Motor neuron (in vitro differentiated cells): ENCODE results near the gene FHIT. TPM values are rescaled to one million over a fixed set of nuclear protein-coding genes. Genes with fewer than 3 reads are reported as not detected.

Source experiments
- ATAC-seq, 8 experiments: fragments of 200-7000 bp; cut with Tn5 transposase; replicated peaks in 6 of 8; 2 replicates each; pipeline ENCODE4 v1.8.0; 2021; ENCODE audit warnings: mild to moderate bottlenecking in 8 of 8, moderate library complexity in 8 of 8
- H3K27ac ChIP-seq, 2 donors: fragments of 250-450 bp; sonication (Bioruptor Pico); 2 replicates each; pipeline ENCODE4 v1.9.0; 2021; ENCODE audit warnings: antibody characterized with exemption in 2 of 2, mild to moderate bottlenecking in 2 of 2, moderate library complexity in 1 of 2
- H3K4me1 ChIP-seq, 2 donors: fragments of 250-450 bp; sonication (Bioruptor Pico); replicated peaks in 1 of 2; 2 replicates each; pipeline ENCODE4 v1.6.1; 2021; ENCODE audit warnings: antibody characterized with exemption in 2 of 2, mild to moderate bottlenecking in 2 of 2, moderate library complexity in 1 of 2
- H3K4me3 ChIP-seq, 5 donors: fragments of 250-450 bp; sonication (Bioruptor Pico); 2 replicates each; pipeline ENCODE4 v1.9.0; 2021; ENCODE audit warnings: antibody characterized with exemption in 5 of 5, mild to moderate bottlenecking in 5 of 5, moderate library complexity in 4 of 5
- WGBS, 10 experiments: fragments of 450-650 bp; shearing (Covaris generic); methylation state at CpG; one replicate each; pipeline ENCODE4 v1.0.0; 2022; 5-methylcytosine and 5-hydroxymethylcytosine counted together
- in situ Hi-C, 9 experiments: fragments of 400-800 bp; cut with MboI; loops; one replicate each; pipeline ENCODE4 v1.15.0; 2021; ENCODE audit warnings: low sequenced_read_pairs in 9 of 9, low pct_unique_long_range_greater_than_20kb in 2 of 9; ENCODE audit not compliant: unreplicated experiment in 9 of 9
- total RNA-seq, 8 experiments: library from RNA; unstranded; fragments of 300-600 nt; gene quantifications; 2 replicates each; pipeline versions ENCODE4 v1.2.3 to v1.2.4, GENCODE V29; 2022

FHIT gene
- total RNA-seq, 8 experiments from 2014 or later: 1.6 to 25.1 (median 12.1) TPM

DNA sequence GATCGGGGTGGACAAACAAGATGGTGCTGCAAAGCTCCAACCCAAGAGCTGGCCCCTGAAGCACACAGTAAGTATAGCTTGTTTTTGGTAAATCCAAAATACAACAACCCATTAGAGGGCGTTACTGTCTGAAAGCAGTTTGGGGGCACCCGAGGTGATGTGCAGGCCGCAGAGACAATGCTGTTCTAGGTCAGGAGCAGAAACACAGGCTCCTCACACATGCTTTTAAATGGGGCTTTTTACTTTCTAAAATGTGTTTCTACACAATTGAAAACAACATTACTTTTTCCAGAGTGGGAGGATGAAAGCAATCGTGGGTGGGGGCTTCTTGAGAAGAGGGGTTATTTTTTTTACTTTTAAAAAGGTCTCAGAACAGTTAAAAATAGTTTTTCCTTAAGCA lies 1172.2 kb downstream of the FHIT start:
- WGBS, 10 experiments: 0 to 66% (median 48%) methylated on average over 1 to 5 of the region's 5 CpGs; no CpG with 5 or more reads in 1 of the 10 experiments
- in situ Hi-C loops: no loop called here
- ATAC-seq: no peak
- H3K27ac ChIP-seq: no peak overlapping the region
- no peaks in the 10 kb centered on the region for H3K4me1 ChIP-seq
- no peak overlapping the region for H3K4me3 ChIP-seq

DNA sequence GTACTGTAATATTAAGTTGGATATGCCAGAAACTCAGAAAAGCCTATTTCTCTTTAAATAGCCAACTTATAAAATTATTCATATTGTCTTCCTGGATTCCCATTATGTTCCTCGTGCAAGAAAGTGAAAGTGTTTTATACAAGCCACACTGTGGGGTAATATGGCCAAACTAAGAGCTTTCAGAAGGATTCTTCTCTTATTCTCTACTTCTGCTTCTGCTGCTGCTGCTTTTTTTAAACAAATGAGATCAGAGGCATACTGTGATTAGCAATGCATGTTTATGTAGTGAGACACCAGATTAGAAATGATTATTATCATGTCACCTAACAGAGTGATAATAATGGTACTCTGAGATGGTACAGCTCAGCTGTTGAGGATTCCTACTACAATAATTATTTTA lies 1174.9 kb downstream of the FHIT start:
- peak in 6 of 8 experiments; percentile 11 to 83 (median 22) for ATAC-seq
- Histone ChIP-seq H3K4me3 (no peak overlapping the region), H3K4me1 (no peaks in the 10 kb centered on the region), H3K27ac (no peak overlapping the region)
- in situ Hi-C loops: no loop called here
- 0 to 92% (median 68%) methylated on average over 1 of the region's 1 CpG; no CpG with 5 or more reads in 2 of the 10 experiments for WGBS, 10 experiments

DNA sequence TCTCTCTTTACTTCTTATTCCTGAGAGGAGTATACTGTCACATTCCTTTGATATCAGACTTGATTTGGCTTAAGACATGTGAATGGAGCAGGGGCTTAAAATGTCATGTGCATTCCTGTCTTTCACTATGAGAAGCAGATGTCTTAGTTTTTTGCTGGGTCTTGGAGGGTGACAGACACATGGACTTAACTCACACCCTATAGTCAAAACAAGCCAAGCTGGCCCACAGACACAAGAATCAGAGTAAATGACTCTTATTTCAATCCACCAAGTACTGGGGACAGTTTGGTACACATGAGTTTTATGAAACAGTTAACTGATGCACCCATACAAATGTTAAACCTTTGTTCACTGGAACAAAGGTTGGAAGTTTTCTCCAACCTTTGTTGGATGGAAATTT lies 1177.3 kb downstream of the FHIT start:
- Histone ChIP-seq H3K27ac (no peak overlapping the region), H3K4me3 (no peak overlapping the region), H3K4me1 (no peaks in the 10 kb centered on the region)
- in situ Hi-C loops: no loop called here
- ATAC-seq: no peak

DNA sequence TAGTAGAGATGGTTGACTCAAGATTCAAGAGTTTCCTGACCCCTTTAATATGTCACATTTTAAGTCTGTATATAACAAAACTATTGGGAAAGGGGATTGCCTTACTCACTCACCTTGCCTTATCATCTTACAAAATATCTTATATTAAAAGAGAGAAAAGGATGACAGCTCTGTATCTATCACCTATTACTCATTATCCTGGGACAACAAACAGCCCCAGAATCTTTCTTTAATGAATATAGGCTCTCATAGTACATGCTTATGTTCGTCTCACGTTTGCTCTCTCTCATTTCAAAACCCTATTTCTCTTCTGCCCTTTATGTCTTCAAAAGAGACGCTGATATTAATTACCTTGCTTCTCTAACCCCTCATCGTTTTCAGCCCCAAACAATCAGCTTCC lies 1178.0 kb downstream of the FHIT start:
- in situ Hi-C loops: no loop called here
- H3K4me3 ChIP-seq: no peak overlapping the region
- H3K27ac ChIP-seq: no peak overlapping the region
- 11 to 100% (median 79%) methylated on average over 1 to 4 of the region's 4 CpGs for WGBS, 10 experiments
- no peaks in the 10 kb centered on the region for H3K4me1 ChIP-seq
- ATAC-seq: no peak

DNA sequence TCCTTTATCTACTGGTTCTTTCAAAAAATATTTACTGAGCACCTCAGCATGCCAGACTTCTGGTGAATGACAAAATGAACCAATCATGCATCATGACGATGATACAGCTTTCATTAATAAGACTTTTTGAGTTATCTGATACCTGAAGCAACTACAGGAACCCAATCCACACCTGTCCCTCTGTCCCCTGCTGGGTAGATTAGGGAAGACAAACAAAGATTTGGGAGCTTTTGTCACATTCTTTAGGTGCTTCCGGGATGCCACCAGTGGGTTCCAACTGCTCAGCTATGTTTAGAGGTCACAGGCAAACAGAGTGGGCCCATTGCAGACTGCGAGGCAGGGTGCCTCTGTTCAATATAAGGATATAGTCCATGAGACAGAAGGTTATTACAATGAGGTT lies 1180.9 kb downstream of the FHIT start:
- ATAC-seq: no peak
- Histone ChIP-seq H3K4me1 (no peaks in the 10 kb centered on the region), H3K4me3 (no peak overlapping the region), H3K27ac (no peak overlapping the region)
- in situ Hi-C loops: no loop called here
- 37 to 100% (median 80%) methylated on average over 1 to 3 of the region's 3 CpGs; no CpG with 5 or more reads in 5 of the 10 experiments for WGBS, 10 experiments

DNA sequence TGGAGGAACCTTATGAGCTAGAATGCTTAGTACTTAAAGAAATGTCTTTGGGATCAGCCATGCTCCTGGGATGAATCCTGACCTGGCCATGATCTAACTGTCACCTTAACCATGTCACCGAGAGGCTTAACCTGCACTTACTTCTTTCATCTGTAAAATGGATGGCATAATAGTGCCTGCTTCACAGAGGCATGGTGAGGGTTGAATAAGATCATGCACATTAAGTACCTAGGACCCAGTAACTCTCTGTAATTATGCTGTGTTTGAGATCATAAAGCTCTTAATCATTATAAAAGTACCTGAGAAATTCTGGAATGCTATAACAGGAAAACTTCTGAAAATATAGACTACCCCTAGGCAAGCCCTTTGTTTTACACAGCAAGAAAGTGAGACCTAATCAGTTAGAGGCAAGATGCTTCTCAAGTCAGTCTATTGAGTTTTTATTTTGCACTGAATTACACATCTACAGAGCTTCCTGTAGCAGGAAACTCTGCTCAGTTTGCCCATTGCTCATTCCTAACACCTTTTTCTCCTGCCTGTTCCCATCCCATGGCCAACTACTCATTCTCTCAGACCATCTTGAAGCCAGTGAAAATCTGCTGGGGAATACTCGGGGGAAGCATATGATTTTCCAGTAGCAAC lies 1185.9 kb downstream of the FHIT start:
- Histone ChIP-seq H3K4me3 (no peak overlapping the region), H3K27ac (no peak overlapping the region), H3K4me1 (no peaks in the 10 kb centered on the region)
- peak in 1 of 8 experiments; percentile 7 for ATAC-seq
- in situ Hi-C loops: no loop called here
- 0 to 100% (median 60%) methylated on average over 1 of the region's 2 CpGs; no CpG with 5 or more reads in 3 of the 10 experiments for WGBS, 10 experiments

DNA sequence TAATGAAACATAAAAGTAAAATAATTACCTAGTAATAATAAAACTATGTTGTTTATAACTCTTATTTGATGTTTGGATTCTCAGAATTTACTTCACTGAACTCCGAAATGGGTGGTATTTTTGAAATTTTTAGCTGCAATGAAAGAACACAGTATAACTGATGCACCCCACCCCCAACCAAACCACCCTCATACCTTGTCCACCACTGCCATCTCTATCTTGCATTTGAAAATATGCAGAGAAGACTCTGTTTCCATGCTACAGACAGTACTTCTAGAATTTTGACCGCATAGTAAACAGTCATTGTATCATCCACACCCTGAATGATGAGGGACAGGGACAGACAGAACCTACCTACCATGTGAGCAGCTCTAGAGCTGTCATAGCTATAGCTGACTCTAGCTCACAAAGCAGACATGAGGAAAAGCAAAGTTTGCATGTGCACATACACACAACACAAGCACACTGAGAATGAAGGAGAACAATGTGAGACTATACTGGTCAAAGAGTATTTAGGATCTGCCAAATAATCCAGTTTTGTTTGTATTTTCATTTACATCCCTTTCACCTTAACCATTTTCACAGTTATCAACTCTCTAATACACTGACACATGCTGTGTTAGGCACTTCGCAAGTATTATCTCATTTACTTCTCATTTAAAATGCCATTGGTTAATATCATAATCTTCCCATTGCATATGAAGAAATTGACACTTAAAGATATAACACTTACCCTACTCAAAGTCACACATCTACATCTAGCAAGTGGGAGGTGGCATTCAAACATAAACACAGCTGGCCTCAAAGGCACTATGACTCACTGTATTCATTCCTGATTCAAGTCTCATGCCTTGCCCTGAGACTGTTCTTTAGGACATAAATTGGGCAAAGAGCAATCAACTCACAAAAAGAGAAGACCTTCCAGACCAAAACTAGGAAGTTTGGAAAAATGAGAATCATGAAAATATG lies 1186.8 kb downstream of the FHIT start:
- no peak overlapping the region for H3K27ac ChIP-seq
- 52 to 100% (median 91%) methylated on average over 1 to 3 of the region's 3 CpGs; no CpG with 5 or more reads in 2 of the 10 experiments for WGBS, 10 experiments
- no peak overlapping the region for H3K4me3 ChIP-seq
- ATAC-seq: peak in 5 of 8 experiments; percentile 42 to 96 (median 86)
- no peaks in the 10 kb centered on the region for H3K4me1 ChIP-seq
- in situ Hi-C loops: no loop called here

DNA sequence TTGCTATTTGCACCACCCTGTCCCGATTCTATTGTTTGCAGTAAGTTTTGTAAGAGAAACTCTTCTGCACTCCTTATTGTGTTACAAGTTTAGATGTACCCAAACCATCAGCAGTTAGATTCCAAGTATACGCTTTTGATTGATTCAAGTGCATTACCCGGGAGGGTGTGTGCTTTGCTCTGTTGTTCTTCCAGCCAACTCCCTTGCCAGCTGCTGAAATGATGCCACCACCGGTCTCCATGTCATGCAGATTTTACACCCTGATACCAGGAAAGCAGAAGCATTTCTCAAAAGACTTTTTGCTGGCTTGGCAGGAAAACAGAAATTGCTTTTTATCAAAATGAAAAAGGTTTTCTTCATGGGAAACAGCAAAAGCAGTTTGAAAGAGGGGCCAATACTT lies 1194.8 kb downstream of the FHIT start:
- H3K4me3 ChIP-seq: no peak overlapping the region
- no peak for ATAC-seq
- no peak overlapping the region for H3K27ac ChIP-seq
- 8 to 100% (median 80%) methylated on average over 1 to 3 of the region's 4 CpGs; no CpG with 5 or more reads in 1 of the 10 experiments for WGBS, 10 experiments
- in situ Hi-C loops: no loop called here
- H3K4me1 ChIP-seq: no peaks in the 10 kb centered on the region

DNA sequence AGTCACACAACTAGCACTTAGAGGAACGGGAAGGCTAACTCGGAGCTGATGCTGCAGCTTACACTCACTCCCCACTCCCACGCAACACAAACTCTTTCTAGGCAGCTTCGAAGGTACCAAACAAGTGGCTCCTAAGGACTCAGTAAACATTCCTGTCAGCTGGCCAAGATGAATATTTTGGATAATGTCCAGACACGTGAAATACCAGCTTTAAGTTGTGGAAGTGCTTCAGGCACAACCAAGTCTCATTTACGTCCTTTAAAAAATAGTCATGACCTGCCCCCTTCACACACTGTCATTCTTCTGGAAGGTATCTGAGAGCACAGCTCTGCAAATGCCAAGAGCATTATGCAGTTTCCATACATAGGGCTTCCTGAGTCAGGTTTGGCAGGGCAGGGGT lies 1195.5 kb downstream of the FHIT start:
- H3K27ac ChIP-seq: no peak overlapping the region
- in situ Hi-C loops: no loop called here
- 54 to 100% (median 90%) methylated on average over 1 to 5 of the region's 6 CpGs; no CpG with 5 or more reads in 1 of the 10 experiments for WGBS, 10 experiments
- ATAC-seq: peak in 1 of 8 experiments; percentile 29
- no peaks in the 10 kb centered on the region for H3K4me1 ChIP-seq
- H3K4me3 ChIP-seq: no peak overlapping the region

DNA sequence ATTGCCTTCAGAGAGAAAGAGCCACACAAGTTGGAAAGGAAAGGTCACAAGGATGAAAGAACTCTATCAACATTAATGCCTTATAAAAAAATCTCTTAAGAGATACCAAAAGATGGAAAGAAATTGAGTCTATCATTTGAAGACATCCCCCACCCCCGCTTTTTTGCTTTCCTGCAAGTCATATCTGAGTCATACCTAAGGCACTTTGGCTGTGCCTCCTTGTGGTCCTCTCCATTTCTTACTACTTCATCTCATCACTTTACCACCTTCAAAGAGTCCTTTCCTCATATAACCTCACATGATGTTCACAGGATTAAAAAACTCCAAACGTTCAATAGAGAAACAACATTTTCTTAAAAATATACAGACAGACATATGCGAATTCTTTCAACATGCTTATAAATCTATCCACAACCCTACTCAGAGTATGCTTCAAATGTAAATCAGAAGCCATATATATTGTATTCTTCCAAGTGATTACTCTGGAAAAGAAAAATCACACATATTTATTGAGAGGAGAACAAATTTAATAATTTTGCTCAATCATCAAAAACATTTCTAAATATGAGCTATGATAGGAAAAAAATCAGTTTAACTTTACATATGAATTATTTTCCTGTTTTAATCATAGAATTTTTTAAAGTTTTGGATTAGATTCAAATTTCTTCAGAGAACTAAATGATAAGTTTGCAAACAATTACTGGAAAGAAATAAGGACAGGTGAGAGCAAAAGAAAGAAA lies 1197.6 kb downstream of the FHIT start:
- Histone ChIP-seq H3K4me1 (no peaks in the 10 kb centered on the region), H3K4me3 (no peak overlapping the region), H3K27ac (no peak overlapping the region)
- peak in 1 of 8 experiments; percentile 27 for ATAC-seq
- WGBS, 10 experiments: 18 to 100% (median 80%) methylated on average over 1 to 3 of the region's 3 CpGs; no CpG with 5 or more reads in 1 of the 10 experiments
- in situ Hi-C loops: no loop called here

DNA sequence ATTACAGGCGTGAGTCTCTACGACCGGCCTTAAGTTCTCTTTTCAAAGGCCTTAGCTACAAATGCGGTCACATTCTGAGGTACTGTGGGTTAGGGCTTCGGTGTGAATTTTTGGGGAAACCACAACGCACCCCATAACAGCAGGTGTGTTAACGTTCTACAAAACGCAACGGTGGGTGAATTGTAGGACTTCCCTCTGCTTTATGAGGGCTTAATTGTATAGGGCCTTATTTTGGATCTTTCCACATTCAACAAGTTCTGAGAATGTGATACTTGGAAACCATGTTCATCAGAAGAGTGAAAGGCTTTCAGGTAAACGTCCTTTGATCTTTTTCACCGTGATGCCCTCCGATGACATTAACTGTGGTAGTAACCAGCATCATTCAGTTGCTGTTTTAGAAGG lies 1202.8 kb downstream of the FHIT start:
- no peak for ATAC-seq
- WGBS, 10 experiments: 60 to 100% (median 89%) methylated on average over 1 to 12 of the region's 12 CpGs; no CpG with 5 or more reads in 4 of the 10 experiments
- no peaks in the 10 kb centered on the region for H3K4me1 ChIP-seq
- H3K4me3 ChIP-seq: no peak overlapping the region
- in situ Hi-C loops: no loop called here
- no peak overlapping the region for H3K27ac ChIP-seq

DNA sequence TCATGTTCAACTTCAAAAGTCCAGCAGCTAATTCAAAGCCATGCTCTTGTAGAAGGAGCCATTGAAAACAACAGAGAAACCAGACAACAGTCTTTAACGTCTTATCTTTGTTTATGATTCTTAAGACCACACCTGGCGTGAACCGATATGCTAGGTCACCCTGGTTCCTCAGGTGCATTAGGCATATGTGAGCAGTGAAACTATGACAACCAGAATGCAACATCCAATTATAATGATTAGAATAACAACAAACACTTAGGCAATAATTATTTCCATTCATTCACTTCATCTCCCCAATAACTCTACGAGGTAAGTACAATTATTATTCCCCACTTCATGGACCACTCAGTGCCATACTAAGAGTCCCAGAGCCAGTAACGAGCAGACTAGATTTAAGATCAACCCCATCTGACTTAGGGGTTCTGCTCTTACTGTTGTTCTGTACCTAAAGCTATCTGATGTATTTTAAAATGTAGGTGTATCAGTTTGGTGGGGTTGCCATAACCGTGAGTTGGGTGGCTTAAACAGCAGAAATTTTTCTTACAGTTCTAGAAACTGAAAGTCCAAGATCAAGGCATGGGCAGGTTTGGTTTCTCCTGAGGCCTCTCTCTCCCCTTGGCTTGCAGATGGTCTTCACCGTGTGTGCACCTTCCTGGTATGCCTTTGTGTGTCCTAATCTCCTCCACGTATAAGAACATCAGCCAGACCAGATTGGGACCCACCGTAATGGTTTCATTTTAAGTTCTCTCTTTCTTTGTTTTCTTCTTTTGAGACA lies 1203.6 kb downstream of the FHIT start:
- no peak for ATAC-seq
- Histone ChIP-seq H3K4me3 (no peak overlapping the region), H3K27ac (no peak overlapping the region), H3K4me1 (no peaks in the 10 kb centered on the region)
- WGBS, 10 experiments: 47 to 100% (median 88%) methylated on average over 1 to 8 of the region's 9 CpGs
- in situ Hi-C loops: no loop called here
